GM10248 (cell line): Measurements from ENCODE around the gene MORC4.
A peak's percentile ranks its signal among the peaks of the same experiment; 100 is the strongest.

Experiments
- CTCF ChIA-PET: fragments of 300-600 bp; sonication (Branson Sonifier 250); formaldehyde crosslinking; extraction: SDS; loops from one replicate; lab custom pipeline; 2021; ENCODE audit warnings: antibody characterized with exemption; lab: Yijun Ruan, JAX
- POLR2A ChIA-PET: fragments of 350-650 bp; sonication (Branson Sonifier 250); formaldehyde crosslinking; extraction: SDS; loops from one replicate; lab custom pipeline; 2020; ENCODE audit warnings: antibody characterized with exemption; lab: Yijun Ruan, JAX
- DNase-seq: peaks from one replicate; pipeline ENCODE4 v3.0.0; 2012; ENCODE audit errors: extremely low spot score
- CTCF ChIP-seq: IDR thresholded peaks from 2 replicates; pipeline ENCODE4 v1.5.1; 2012; ENCODE audit warnings: mild to moderate bottlenecking, low read depth; ENCODE audit errors: extremely low read depth, missing control alignments, control extremely low read depth

Gene MORC4

GRCh38 chrX:106901341-106901740, 98.7 kb downstream of the MORC4 start:
- no peak for TF ChIP-seq CTCF
- CTCF ChIA-PET, result no interaction called here
- POLR2A ChIA-PET, result no interaction called here
- DNase-seq, result no peak

GRCh38 chrX:106899841-106900240, 100.2 kb downstream of the MORC4 start:
- TF ChIP-seq CTCF, result no peak
- DNase-seq, result no peak
- ChIA-PET CTCF (interaction anchor here (0.8 to 1.7 kb wide), 2 partner anchors 10 to 51 kb away, joined by 4 to 6 read pairs; no protein-coding TSS in a partner anchor), POLR2A (no interaction called here)

GRCh38 chrX:106899276-106899675, 100.7 kb downstream of the MORC4 start:
- DNase-seq, result no peak
- ChIA-PET CTCF (interaction anchor here (0.8 to 1.7 kb wide), 6 partner anchors 10 to 529 kb away, joined by 3 to 6 read pairs (median 4); no protein-coding TSS in a partner anchor), POLR2A (no interaction called here)
- no peak for TF ChIP-seq CTCF

- ChIA-PET CTCF (interaction anchor here (0.9 to 1.4 kb wide), 8 partner anchors 10 to 879 kb away, joined by 3 to 5 read pairs (median 3); partner anchors contain the start of gene NCBP2L), POLR2A (no interaction called here)
- DNase-seq, result peak; percentile 43
- peak; percentile 26 for TF ChIP-seq CTCF
Measured at GRCh38 chrX:106898462-106898861, 101.5 kb downstream of the MORC4 start.

GRCh38 chrX:106897259-106897658, 102.8 kb downstream of the MORC4 start:
- ChIA-PET CTCF (interaction anchor here (1.0 to 1.1 kb wide), 2 partner anchors 14 to 58 kb away, joined by 3 to 4 read pairs; no protein-coding TSS in a partner anchor), POLR2A (no interaction called here)
- no peak for DNase-seq
- TF ChIP-seq CTCF, result no peak

- CTCF ChIA-PET, result interaction anchor here (1.0 to 1.9 kb wide), 7 partner anchors 8 to 104 kb away, joined by 3 to 9 read pairs (median 4); partner anchors contain the start of gene RIPPLY1
- TF ChIP-seq CTCF, result no peak
- DNase-seq, result no peak
- POLR2A ChIA-PET, result no interaction called here
Measured at GRCh38 chrX:106894978-106895452, 105.0 kb downstream of the MORC4 start.
